H1 (cell line): Measurements from ENCODE around the gene SHROOM3. TPM values are rescaled to one million over a fixed set of nuclear protein-coding genes. Genes with fewer than 3 reads are reported as not detected.

Experiments used
- ATF3 ChIP-seq: IDR thresholded peaks from 2 replicates; pipeline ENCODE4 v1.6.1; 2011; ENCODE audit warnings: low read depth, mild to moderate bottlenecking, low read length; ENCODE audit not compliant: insufficient read depth
- FOSL1 ChIP-seq: IDR thresholded peaks from 2 replicates; pipeline ENCODE4 v1.6.1; 2011; ENCODE audit warnings: mild to moderate bottlenecking, low read depth, low read length, moderate library complexity; ENCODE audit not compliant: insufficient read depth
- HDAC2 ChIP-seq, 2 experiments: fragments of 300-600 bp in 1 of 2; sonication (generic) in 1 of 2; IDR thresholded peaks; 2 replicates each; pipeline ENCODE4 v1.6.1; 2011 to 2012; ENCODE audit warnings: low read depth in 2 of 2, low read length in 2 of 2, mild to moderate bottlenecking in 2 of 2, moderate library complexity in 2 of 2, borderline replicate concordance in 1 of 2, inconsistent platforms in 1 of 2
- NRF1 ChIP-seq: IDR thresholded peaks from 2 replicates; pipeline ENCODE4 v1.6.1; 2011; ENCODE audit warnings: mild to moderate bottlenecking, low read depth, low read length, improper control_type of control experiment
- RNF2 ChIP-seq: fragments of 200-900, 300-1000 bp; sonication (generic); IDR thresholded peaks from 2 replicates; pipeline ENCODE4 v1.7.1; 2016; ENCODE audit warnings: borderline replicate concordance, low read depth, mild to moderate bottlenecking, antibody characterized with exemption, low read length; ENCODE audit not compliant: poor library complexity, severe bottlenecking; ENCODE audit errors: missing control alignments
- SIX5 ChIP-seq: IDR thresholded peaks from 2 replicates; pipeline ENCODE4 v1.6.1; 2011; ENCODE audit warnings: mild to moderate bottlenecking, low read depth, low read length
- TBP ChIP-seq: IDR thresholded peaks from 2 replicates; pipeline ENCODE4 v1.6.1; 2011; ENCODE audit warnings: low read depth, low read length, improper control_type of control experiment
- polyA plus RNA-seq, 7 experiments: library from polyadenylated mRNA; depleted of rRNA in 3 of 7; stranded (reverse) in 5 of 7; unstranded in 2 of 7; fragments of >200 nt in 5 of 7; fragments of 200-250 nt in 2 of 7; gene quantifications; 1 replicate in 5 of 7; 2 replicates in 1 of 7; 4 replicates in 1 of 7; pipeline versions ENCODE4 v1.2.1 to v1.2.3, GENCODE V29; 2011 to 2013; ENCODE audit warnings: missing spikeins in 2 of 7, mixed read lengths in 2 of 7
- total RNA-seq: library from RNA; stranded (reverse); fragmentation: NEBNext Ultra II Directional; extraction: Animal tissue kit (Norgen Biotek cat#: 25700); gene quantifications from 2 replicates; pipeline ENCODE4 v1.2.1, GENCODE V29; 2021
- TF ChIP-seq, protein P1 (sequence below): fragments of 300-600 bp; sonication (generic); IDR thresholded peaks from 2 replicates; pipeline ENCODE4 v1.7.1; 2012; ENCODE audit warnings: low read length, moderate library complexity, mild to moderate bottlenecking, inconsistent platforms; ENCODE audit not compliant: insufficient replicate concordance
- TF ChIP-seq, protein P2 (sequence below): IDR thresholded peaks from 2 replicates; pipeline ENCODE4 v1.6.1; 2011; ENCODE audit warnings: low read length, improper control_type of control experiment

Gene SHROOM3
- total and polyA plus RNA-seq, 2 of the 8 experiments (the other 6 are each of a cell fraction or from before 2014, with no cell fraction given), result 15.8 to 34.0 TPM

- TF ChIP-seq, protein P1, sequence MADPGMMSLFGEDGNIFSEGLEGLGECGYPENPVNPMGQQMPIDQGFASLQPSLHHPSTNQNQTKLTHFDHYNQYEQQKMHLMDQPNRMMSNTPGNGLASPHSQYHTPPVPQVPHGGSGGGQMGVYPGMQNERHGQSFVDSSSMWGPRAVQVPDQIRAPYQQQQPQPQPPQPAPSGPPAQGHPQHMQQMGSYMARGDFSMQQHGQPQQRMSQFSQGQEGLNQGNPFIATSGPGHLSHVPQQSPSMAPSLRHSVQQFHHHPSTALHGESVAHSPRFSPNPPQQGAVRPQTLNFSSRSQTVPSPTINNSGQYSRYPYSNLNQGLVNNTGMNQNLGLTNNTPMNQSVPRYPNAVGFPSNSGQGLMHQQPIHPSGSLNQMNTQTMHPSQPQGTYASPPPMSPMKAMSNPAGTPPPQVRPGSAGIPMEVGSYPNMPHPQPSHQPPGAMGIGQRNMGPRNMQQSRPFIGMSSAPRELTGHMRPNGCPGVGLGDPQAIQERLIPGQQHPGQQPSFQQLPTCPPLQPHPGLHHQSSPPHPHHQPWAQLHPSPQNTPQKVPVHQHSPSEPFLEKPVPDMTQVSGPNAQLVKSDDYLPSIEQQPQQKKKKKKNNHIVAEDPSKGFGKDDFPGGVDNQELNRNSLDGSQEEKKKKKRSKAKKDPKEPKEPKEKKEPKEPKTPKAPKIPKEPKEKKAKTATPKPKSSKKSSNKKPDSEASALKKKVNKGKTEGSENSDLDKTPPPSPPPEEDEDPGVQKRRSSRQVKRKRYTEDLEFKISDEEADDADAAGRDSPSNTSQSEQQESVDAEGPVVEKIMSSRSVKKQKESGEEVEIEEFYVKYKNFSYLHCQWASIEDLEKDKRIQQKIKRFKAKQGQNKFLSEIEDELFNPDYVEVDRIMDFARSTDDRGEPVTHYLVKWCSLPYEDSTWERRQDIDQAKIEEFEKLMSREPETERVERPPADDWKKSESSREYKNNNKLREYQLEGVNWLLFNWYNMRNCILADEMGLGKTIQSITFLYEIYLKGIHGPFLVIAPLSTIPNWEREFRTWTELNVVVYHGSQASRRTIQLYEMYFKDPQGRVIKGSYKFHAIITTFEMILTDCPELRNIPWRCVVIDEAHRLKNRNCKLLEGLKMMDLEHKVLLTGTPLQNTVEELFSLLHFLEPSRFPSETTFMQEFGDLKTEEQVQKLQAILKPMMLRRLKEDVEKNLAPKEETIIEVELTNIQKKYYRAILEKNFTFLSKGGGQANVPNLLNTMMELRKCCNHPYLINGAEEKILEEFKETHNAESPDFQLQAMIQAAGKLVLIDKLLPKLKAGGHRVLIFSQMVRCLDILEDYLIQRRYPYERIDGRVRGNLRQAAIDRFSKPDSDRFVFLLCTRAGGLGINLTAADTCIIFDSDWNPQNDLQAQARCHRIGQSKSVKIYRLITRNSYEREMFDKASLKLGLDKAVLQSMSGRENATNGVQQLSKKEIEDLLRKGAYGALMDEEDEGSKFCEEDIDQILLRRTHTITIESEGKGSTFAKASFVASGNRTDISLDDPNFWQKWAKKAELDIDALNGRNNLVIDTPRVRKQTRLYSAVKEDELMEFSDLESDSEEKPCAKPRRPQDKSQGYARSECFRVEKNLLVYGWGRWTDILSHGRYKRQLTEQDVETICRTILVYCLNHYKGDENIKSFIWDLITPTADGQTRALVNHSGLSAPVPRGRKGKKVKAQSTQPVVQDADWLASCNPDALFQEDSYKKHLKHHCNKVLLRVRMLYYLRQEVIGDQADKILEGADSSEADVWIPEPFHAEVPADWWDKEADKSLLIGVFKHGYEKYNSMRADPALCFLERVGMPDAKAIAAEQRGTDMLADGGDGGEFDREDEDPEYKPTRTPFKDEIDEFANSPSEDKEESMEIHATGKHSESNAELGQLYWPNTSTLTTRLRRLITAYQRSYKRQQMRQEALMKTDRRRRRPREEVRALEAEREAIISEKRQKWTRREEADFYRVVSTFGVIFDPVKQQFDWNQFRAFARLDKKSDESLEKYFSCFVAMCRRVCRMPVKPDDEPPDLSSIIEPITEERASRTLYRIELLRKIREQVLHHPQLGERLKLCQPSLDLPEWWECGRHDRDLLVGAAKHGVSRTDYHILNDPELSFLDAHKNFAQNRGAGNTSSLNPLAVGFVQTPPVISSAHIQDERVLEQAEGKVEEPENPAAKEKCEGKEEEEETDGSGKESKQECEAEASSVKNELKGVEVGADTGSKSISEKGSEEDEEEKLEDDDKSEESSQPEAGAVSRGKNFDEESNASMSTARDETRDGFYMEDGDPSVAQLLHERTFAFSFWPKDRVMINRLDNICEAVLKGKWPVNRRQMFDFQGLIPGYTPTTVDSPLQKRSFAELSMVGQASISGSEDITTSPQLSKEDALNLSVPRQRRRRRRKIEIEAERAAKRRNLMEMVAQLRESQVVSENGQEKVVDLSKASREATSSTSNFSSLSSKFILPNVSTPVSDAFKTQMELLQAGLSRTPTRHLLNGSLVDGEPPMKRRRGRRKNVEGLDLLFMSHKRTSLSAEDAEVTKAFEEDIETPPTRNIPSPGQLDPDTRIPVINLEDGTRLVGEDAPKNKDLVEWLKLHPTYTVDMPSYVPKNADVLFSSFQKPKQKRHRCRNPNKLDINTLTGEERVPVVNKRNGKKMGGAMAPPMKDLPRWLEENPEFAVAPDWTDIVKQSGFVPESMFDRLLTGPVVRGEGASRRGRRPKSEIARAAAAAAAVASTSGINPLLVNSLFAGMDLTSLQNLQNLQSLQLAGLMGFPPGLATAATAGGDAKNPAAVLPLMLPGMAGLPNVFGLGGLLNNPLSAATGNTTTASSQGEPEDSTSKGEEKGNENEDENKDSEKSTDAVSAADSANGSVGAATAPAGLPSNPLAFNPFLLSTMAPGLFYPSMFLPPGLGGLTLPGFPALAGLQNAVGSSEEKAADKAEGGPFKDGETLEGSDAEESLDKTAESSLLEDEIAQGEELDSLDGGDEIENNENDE, result no peak
- TF ChIP-seq FOSL1 (no peak), TBP (no peak), RNF2 (no peak), SIX5 (no peak), HDAC2 (IDR thresholded peaks at IDR 0.05; ENCODE audit: borderline replicate concordance in 1 of 2, low read depth in 2 of 2, low read length in 2 of 2) (no peak), NRF1 (no peak), ATF3 (no peak)
- TF ChIP-seq, protein P2, sequence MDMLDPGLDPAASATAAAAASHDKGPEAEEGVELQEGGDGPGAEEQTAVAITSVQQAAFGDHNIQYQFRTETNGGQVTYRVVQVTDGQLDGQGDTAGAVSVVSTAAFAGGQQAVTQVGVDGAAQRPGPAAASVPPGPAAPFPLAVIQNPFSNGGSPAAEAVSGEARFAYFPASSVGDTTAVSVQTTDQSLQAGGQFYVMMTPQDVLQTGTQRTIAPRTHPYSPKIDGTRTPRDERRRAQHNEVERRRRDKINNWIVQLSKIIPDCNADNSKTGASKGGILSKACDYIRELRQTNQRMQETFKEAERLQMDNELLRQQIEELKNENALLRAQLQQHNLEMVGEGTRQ, result no peak
Measured at GRCh38 chr4:76654791-76655190, 219.8 kb downstream of the SHROOM3 start (continued).
